ENCODE results near the gene PAX7.

GRCh38 chr1:18668046-18668445 is 37.4 kb downstream of the PAX7 start:
- TF ChIP-seq CTCF (IDR thresholded peaks at IDR 0.05) (no peak), POLR2AphosphoS5 (IDR thresholded peaks at IDR 0.05) (no peak)

Data from sigmoid colon (tissue), 4 donors.